Stimulated activated CD8-positive, alpha-beta memory T cell treated with anti-CD3 and anti-CD28 coated beads, Interleukin-4, amount 100 ng/mL, for 1 hour (primary cell): ENCODE measurements around the gene ZSCAN2.
"Not testable (repeated sequence)": the region's sequence is repeated elsewhere in the genome, so short reads cannot be mapped to it uniquely, and the experiment has no call there.

Experiments
- DNase-seq, 2 donors: peaks; one replicate each; pipeline ENCODE4 v3.0.0-alpha.2; 2020; ENCODE audit warnings: low read depth in 2 of 2, low spot score in 1 of 2

The ZSCAN2 gene

DNA sequence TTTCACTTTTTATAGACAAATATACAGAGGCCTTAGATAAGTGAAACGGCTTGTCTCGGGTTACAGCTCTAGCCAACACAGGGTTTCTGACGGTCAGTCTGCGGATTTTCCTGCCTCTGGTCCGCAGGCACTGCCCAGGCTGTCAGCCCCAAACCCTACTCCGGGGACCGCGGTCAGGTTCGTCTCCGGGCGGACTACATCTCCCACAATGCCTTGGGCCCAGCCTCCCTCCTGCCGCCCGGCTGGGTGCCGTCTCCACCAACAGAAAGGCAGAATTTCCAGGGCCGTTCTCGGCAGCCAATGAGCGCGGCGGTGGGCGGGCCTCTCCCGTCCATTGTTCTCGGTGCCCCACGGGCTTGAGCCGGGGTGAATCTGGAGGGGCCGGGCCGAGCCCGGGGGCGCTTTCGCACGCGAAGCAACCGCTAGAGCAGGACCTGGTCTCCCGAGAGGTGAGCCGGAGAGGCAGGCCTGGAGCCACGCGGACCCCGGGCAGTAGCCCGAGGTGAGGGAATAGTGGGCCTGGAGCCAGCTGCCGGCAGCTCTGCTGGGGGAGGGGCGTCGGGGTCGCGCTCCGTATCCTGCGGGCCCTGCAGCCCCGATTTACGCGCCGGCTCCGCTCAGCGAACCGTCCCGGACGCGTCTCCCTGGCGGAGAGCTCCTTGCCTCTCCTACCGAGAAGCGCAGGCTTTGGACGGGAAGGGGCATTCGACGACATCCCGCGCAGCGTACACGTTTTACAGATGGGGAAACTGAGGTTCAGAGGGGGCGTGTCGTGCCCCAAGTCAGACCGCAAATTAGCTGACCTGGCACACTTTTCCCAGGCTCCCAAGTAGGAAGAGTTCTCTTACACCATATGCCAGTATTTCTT, at the start of gene ZSCAN2:
Gene ZSCAN2 (plus strand): TSS at position 323 of the 868 bp plus-strand sequence. CDS start 2,919 bp downstream, outside the sequence.
- peak; percentile 79 to 88 for DNase-seq

DNA sequence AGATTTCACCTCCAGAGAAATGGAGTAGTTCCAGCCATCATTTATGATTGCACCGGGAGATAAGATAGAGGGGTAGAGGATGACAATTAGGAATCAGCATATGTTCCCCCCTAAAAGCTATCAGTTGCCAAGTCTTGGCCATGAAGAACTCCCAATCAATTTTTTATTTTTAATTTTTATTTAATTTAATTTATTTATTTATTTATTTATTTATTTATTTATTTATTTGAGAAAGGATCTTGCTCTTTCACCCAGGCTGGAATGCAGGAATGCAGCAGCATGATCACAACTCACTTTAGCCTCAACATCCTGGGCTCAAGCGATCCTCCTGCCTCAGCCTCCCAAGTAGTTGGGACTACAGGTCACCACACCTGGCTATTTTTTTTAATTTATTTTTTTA, 49.2 kb upstream of the ZSCAN2 start:
- DNase-seq: not testable (repeated sequence)

DNA sequence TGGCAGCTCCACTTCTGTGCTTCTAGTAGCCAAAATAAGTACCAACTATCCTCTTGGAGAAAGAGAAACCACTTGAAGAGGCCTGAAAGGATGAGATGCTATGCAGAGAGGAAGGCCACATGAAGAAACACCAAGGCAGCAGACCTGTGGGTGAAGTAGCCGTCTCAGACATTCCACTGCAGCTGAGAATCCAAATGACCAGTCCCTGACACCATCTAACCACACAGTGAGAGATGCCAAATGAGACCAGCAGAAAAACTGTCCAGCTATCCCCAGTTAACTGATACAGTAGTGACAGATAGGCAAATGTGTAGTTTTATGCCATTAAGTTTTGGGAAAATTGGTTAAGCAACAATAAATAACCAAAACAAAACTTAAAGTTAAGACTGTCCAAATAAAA, 47.9 kb upstream of the ZSCAN2 start:
- DNase-seq: no peak

DNA sequence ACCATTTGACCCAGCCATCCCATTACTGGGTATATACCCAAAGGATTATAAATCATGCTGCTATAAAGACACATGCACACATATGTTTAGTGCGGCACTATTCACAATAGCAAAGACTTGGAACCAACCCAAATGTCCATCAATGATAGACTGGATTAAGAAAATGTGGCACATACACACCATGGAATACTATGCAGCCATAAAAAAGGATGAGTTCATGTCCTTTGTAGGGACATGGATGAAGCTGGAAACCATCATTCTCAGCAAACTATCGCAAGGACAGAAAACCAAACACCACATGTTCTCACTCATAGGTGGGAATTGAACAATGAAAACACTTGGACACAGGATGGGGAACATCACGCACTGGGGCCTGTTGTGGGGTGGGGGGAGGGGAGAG, 44.1 kb upstream of the ZSCAN2 start:
- not testable (repeated sequence) for DNase-seq

DNA sequence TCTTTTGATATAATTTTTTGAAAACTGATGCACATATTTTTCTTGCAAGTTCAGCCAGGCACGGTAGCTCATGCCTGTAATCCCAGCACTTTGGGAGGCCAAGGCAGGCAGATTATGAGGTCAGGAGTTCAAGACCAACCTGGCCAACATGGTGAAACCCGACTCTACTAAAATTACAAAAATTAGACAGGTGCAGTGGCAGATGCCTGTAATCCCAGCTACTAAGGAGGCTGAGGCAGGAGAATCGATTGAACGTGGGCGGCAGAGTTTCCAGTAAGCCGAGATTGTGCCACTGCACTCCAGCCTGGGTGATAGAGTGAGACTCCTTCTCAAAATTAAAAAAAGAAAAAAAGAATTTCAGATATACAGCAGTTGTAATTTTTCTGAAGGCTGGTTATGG, 32.8 kb upstream of the ZSCAN2 start:
- not testable (repeated sequence) for DNase-seq

DNA sequence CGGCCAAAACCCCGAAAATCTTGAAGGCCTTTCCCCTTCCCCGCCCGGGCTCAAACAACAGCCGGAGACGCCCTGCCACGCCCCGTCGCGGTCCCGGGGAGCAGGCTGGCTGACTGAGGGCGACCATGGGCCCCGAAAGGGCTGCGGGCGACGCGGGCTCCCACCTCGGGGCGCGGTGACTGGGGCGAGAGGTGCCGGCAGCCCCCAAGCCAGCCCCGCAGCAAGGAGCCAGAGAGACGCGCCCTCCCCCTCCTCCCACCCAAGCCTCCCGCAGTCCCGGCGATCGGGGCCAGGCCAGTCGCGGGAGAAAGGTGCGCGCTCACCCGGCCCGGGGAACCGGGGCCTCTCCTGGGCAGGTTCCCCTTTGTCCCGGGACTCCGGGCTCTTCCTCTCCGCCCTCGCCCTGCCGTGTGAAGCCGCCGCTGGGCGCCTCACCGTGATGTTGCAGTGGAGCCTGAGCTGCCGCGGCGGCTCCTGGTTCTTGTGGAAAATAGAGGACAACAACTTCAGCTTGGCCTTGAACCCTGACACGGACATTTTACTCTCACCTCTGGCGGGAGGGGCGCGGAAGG, 30.6 kb upstream of the ZSCAN2 start:
- DNase-seq: peak; percentile 8 to 13

DNA sequence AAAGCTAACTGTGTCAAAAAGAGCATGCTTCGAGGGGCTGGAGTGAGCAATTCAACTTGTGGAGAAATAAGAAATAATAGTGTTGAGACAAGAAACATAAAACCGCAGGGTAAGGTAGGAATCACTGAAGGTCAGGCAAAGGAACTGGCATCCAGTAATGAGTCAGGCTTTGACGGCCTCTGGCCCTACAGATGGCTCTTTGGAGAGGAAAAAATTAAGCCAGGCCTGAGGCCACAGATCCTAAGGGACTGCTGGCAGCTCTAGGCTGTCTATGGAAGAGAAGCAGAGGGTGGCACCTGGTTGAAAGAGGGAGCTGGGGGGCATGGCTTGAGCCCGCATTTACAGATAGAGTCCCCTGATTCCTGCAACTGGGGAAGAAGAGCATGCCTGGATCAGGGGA, 28.6 kb upstream of the ZSCAN2 start:
- no peak for DNase-seq

DNA sequence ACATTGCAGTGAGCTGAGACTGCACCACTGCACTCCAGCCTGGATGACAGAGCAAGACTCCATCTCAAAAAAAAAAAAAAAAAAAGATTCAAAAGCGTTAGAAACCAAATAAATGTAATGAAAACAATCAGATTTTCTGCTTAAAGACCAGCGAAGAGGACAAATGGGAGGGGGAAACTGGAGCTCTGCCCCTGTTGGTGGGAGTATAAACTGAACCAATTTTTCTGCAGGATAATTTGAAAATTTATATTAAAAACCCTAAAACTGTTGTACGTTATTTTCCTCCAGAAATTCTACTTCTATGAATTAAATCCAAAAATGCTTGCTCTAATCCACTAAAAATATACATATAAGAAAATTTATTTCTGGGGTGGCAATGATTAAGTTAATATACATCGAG, 25.3 kb upstream of the ZSCAN2 start:
- no peak for DNase-seq

DNA sequence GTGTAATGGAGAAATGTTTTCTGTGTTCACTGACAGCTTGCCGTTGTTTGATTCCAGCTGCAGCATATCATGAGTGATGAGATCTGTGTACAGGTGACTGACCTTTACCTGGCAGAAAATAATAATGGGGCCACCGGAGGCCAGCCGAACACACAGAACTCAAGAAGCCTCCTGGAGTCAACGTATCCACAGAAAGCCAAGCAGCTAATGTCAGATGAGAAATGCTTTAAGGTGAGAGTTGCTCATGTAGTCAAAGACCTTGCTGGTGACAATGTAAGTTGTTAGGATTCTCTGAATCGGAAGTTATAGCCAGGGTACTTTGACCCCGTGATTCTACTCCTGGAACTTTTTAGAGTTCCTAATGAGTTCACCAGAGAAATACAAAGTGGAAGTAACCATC, 22.9 kb upstream of the ZSCAN2 start:
- DNase-seq: not testable (repeated sequence)

DNA sequence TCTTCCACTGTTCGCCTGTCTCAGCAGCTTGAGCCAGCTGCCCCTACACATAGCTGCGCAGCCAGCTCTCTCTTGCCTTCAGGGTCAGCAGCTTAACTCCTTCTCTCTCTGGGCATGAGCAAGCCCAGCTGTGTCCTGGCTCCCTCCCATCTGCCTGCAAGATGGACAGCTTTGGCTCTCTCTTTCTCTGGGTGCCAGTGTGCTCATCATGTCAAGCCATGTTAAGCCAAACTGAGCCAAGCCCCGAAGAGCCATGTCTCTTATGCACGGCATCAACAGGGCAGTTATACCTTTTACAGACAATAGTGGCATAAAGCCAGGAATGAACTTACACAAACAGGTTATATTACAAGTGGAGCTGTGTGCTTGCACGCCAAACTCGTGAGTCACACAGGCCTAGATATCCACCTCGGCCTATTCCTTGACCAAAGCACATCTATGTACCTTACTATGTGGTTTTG, 21.5 kb upstream of the ZSCAN2 start:
- not testable (repeated sequence) for DNase-seq

DNA sequence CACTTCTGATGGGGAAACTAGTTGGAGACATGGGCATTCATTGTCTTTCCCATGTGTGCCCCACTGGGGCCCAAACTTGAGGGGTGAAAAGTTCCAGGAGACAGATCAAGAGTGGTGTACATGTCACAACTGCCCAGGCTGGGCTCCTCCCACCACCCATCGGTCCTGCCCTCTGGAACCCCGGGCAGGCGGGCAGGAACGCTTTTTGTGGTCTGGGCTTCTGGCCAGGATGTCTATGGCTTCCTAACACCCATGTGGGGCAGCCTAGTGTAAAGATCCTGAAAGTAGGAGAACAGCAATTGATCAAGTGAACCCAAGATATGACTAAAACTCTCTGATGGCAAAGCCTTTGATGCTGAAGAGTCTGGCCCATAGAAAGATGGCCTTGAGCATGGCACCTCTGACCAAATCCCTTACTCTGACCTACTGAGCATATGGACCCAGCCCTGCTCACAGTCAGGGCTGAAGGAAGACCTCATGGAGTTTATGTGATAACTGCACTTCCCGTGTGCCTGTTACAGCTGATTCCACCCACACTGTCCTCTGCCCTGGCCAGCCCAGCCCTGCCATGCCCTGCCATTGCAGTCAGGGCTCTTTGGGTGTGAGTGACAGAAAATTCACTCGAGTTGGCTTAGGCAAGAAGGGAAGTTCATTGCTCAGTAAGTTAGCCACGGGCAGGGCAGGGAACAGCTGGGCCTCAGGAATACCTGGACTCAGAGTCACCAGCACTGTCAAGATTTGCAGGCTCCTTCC, 19.0 kb upstream of the ZSCAN2 start:
- not testable (repeated sequence) for DNase-seq

DNA sequence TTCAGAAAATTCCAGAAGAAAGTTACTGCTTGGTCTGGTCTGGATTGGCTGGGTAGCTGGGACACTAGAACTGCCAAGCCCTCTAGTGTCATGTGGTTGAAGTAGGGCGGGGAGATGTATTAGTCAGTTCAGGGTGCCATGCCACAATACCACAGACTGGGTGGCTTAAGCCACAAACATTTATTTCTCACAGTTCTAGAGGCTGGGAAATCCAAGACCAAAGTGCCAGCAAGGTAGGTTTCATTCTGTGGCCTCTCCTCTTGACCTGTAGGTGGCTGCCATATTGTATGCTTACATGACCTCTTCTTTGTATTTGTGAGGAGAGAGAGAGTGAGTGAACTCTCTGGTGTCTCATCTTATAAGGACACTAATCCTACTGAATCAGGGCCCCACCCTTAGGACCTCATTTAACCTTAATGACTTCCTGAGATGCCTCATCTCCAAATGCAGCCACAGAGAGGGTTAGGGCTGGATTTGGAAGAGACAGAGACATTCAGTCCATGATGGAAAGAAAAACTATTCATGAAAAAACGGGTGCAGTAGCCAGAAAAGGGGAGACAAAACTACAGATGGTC, 18.1 kb upstream of the ZSCAN2 start:
- DNase-seq: no peak

DNA sequence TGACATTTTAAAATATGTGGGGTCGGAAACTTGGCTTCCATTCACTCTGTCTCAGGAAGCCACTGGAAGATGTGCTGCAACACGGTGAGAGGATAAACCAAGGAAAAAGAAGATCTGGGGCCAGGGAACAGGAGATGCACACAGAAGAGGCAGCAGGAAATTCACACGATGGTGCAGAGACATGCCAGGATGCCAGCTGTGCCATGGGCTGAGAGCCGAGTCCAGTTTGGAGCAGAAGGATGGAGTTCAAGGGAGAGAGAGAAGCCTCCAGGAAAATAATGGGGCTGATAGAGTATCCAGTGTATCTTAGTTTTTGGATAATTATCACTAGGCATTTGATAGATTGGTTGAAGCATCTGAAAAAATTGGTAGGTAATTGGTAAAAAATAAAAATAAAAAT, 16.9 kb upstream of the ZSCAN2 start:
- not testable (repeated sequence) for DNase-seq

DNA sequence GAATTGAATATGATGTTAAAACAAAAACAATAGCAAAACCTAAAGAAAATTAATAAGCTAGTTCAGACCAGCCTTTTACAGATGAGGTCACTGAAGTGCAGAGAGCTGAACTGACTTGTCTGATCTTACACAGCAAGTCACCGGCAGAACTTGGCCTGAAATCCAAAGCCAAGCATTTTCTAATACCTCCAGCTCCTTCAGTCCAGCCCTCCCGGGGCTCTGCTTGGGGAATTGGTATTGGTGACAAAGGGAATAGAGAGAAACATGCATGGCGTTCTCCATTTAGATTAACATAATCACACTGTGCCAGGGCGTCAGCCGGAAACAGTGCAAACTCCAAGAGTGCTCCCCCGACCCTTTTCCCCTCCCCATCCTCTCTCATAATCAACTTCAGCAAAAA, 14.1 kb upstream of the ZSCAN2 start:
- no peak for DNase-seq

DNA sequence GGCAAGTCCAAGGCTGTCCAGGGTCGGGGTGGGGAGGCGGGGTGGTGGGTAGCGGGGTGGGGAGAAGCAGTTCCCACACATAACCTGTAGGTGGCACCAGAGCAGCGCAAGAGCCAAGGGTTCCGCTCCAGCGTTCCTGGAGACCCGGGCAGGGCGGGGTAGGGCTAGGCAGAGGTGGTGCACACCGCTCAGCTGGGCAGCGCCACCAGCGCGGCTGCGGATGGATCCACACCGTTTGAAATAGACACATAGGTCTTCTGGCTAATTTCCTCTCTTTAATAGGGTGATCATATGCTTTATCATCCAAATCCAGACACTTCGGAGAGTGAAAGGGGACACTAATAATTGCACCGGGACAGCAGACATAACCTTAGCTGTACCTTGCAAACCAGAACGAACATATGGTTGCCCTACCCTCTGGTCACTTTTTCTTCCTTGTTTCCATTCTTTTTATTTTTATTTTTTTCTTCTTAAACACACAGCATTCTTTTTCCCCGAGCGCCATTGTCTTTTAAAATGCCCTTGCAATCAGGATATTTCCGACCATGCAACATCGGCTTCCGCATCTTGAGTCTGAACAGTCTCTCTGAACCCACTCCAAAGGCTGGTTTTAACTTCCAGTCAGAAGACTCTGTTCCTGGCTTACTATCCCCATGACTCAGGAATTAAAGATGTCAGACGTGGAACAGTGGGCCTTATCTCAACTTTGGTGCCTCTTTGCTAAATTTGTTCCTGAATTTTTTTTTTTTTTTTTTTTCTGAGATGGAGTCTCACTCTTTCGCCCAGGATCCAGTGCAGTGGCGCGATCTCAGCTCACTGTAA, 12.5 kb upstream of the ZSCAN2 start:
- peak; percentile 59 to 69 for DNase-seq

DNA sequence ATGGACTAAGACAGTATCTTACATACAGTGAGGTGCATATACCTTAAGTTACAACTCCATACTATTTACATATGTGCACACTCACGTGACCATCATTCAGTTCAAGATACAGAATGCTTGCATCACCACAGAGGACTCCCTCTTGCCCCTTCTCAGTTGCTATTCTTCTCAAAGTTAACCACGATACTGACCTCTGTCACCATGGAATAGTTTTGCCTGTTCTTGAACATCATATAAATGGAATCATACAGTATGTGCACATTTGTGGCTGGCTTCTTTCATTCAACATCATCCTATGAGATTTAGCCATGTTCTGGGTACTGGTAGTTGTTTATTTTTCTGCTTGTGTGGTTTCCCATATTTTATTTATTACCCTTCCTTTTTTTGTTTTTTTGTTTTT, 10.4 kb upstream of the ZSCAN2 start:
- no peak for DNase-seq

DNA sequence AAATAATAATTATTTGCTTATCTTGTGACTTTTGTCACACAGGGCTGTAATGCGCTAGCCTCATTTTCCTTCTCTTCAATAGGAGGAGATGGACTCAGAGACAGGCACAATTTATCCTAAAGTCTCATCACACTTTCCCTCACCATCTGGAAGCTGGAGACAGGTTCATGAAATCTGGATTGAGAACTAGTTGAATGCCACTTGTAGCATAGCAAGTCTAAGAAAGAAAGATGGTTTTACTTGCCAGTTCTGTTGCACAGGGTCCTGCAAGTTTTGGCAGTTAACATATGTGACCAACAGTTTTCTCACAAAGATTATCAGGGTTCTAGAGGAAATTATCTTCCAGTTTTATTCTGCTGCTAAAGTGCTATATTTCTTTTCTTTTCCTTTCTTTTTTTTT, 9.0 kb upstream of the ZSCAN2 start:
- no peak for DNase-seq

DNA sequence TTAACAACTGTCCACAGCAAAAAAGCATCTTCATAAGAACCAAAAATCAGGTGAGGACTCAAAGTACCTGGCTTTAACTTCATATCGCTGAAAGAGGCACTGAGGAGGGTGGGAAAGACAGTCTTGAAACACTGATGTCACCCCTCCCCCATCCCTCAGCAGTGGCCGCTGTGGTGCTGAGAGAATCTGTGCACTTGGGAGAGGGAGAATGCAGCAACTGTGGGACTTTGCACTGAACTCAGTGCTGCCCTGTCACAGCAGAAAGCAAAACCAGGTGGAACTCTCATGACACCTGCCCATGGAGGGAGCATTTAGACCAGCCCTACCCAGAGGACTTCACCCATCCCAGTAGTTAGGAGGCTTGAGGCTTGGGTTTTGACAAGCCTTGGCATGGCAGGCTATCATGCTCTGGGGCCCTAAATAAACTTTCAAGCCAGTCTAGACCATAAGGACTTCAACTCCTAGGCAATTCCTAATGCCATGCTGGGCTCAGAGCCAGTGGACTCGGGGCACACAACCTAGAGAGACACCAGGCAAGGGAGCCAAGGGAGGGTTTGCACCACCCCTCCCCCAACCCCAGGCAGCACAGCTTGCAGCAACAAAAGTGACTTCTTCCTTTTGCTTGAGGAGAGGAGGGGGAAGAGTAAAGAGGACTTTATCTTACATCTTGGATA, 6.1 kb upstream of the ZSCAN2 start:
- no peak for DNase-seq

DNA sequence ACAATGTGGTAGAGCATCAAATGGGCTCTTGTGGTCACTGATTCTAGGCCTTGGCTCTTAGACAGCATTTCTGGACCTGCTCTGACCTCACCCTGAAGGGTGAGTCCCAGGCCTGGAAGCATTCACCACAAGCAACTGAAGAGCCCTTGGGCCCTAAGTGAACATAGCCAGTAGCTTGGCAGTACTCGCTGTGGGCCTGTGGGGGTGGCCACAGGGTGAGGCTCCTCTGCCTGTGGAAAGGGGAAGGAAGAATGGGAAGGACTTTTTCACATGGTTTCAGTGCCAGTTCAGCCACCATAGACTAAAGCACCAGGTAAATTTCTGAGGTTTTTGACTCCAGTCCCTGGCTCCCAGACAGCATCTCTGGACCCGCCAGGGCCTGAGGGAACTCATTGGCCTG, 5.1 kb upstream of the ZSCAN2 start:
- DNase-seq: no peak

DNA sequence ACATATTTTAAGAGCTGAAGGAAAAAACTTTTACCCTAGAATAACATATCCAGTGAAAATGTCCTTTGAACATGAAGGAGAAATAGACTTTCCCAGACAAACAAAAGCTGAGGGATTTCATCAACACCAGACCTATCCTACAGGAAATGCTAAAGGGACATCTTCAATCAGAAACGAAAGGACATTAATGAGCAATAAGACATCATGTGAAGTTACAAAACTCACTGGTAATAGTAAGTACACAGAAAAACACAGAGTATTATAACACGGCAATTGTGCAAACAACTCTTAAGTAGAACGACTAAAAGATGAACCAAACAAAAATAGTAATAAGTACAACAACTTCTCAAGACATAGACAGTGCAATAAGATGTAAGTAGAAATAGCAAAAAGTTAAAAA, 3.5 kb upstream of the ZSCAN2 start:
- DNase-seq: no peak
